ENCODE results near the gene LSM14B.
A peak's percentile ranks its signal among the peaks of the same experiment; 100 is the strongest.

The LSM14B gene

DNA sequence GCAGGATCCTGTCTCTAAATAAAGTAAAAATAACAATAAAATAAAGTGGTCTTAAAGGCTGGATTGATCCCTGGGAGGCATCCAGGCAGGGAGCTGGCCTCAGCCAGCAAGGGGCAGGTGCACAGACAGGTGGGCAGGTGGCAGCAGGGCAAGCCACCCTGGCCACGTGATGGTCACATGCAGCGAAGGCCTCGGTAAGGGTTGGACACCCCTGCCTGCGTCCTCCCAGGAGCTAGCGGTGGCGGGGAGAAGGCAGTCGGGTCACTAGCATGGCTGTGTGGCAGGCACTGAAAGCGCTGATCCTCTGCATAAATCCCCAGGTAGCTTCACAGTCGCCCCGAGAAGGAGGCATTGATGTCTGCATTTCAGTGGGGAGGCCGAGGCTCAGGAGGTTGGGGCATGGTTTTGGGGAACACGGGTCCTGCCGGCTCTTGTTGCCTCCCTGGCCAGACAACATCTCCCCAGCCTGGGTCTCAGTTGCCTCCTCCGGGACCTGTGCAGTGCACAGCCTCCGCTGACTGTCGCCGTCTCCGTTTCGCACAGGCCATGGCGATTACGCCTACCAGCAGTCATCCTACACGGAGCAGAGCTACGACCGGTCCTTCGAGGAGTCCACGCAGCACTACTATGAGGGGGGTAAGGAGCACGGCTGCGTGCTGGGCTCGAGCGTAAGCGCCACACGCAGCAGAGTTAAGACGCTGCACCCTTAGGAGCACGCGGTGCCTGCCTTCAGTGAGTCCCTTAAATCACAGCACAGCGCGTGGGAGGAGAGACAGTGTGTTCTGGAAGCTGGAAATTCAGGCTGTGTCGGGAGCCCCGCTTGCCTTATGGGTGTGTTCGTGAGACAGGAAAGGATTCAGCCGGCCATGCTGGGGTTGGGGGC lies 42.8 kb downstream of the LSM14B start:
- DNase-seq (ENCODE audit: low spot score), result no peak

DNA sequence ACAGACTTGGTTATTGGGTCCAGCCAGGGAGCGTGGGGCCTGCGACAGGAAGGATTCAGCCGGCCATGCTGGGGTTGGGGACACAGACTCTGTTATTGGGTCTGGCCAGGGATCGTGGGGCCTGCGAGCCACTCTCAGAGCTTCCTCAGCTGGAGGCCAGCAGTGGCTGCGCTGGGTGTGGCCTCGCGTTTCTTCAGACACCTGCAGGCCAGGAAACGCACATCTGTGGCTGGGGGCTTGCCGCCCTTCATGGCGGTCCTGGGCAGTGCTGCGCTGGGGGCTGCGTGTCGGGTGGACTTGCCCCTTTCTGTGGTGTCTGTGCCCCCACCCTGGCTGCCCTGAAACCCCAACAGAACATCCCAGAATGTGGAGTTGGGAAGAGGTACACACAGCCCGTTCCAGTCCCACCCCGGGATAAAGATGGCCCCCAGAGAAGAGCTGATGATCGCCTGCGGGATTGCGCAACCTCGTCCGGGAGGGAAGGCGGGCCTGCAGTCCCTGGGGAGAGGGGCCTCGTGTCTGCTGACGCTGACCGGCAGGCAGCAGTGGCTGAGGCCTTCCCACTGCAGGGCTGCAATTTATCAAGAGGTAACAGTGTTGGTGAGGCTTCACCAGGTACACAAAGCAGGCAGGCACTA lies 43.6 kb downstream of the LSM14B start:
- no peak for DNase-seq (ENCODE audit: low spot score)

DNA sequence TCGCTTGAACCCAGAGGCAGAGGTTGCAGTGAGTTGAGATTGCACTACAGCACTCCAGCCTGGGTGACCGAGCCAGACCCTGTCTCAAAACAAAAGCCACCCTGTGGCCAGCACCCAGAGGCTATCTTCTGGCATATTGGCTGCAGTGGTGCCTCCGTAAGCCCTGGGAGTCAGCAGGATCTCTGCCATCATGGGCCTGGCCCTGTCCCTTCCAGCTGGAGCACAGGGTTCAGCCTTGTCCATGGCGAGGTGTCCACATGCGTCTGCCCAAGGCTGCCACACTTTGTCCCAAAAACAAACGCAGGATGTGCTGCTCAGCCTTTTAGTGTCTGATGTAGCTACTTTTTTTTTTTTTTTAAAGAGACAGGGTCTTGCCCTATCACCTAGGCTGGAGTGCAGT lies 45.2 kb downstream of the LSM14B start:
- DNase-seq (ENCODE audit: low spot score), result no peak

DNA sequence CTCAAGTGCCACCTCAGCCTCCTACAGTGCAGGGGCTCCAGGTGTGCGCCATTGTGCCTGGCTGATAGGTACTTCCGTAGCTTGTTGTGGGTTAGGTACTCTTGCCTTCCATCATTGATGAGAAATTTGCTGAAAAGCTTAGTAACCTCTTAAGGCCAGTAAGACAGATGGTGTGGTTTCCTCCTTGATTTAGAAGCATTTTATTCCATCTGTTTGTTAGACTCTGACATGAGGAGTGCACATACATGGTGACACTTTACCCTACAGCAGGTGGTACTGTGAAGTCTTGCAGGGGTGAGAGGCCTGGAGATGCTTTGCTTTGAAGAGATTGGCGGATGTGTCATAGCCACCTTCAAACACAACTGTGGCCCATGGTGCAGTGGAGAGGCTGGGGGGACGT lies 45.8 kb downstream of the LSM14B start:
- DNase-seq (ENCODE audit: low spot score), result no peak

DNA sequence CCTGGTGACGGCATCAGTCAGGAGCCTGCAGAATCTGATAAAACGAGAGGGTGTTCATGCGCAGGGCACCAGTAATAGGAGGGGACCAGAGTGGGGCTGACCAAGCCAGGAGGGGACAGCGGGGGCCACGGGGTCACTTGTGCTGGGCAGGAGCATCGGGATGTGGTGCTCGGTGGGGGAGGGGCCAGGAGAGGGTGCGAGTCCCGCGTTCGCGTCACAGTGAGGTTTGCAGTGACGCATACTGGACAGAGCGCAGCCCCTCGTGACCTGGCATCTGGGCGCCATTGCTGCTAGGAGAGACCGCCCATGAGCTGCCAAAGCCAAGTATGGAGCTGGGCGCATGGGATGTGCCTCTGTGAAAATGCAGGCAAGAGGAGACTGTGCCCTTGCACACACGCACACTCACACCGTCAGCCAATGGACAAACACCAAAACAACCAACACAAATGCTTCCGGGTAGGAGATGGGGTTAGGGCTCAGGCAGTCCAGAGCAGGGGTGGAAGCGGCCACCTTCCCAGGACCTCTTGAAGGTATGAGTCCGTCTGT lies 46.7 kb downstream of the LSM14B start:
- no peak for DNase-seq (ENCODE audit: low spot score)

GRCh38 chr20:62170536-62170935 lies 48.3 kb downstream of the LSM14B start:
- no peak for DNase-seq (ENCODE audit: low spot score)

- no peak for DNase-seq (ENCODE audit: low spot score)
Observed at GRCh38 chr20:62171245-62171644, 49.0 kb downstream of the LSM14B start.

- no peak for DNase-seq (ENCODE audit: low spot score)
Observed at GRCh38 chr20:62172666-62173065, 50.4 kb downstream of the LSM14B start.

DNA sequence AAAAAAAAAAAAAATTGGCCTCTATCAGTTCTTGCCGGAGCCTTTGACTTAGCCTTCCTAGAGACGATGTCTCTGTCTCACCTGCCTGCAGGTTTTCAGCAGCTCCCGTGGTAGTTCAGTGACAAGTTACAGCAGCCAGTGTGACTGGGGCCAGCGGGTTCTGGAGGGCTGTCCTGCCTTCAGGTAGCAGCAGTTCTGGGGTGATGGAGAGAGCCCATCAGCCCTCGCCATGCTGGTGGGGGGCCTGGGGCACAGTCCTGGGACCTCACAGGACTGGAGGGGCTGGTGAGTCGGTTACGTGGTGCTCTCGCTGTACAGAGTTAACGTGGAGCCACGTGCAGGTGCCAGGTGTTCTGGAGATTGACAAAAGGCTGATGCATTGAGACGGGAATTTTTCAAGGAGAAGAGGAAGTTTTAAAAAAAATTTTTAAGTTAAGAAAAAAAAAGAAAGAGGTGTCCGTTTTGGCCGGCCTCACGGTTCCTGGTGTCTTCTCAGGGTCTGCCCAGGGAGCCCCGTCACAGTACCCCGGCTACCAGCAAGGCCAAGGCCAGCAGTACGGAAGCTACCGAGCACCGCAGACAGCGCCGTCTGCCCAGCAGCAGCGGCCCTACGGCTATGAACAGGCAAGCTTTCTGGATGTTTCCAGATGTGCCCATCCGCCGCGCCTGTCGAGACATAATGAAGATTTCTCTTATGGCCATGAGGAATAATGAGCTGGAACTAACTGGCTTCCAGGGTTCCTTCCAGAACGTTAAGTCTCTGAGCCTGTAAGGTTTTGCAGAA lies 51.9 kb downstream of the LSM14B start:
- DNase-seq (ENCODE audit: low spot score), result no peak

DNA sequence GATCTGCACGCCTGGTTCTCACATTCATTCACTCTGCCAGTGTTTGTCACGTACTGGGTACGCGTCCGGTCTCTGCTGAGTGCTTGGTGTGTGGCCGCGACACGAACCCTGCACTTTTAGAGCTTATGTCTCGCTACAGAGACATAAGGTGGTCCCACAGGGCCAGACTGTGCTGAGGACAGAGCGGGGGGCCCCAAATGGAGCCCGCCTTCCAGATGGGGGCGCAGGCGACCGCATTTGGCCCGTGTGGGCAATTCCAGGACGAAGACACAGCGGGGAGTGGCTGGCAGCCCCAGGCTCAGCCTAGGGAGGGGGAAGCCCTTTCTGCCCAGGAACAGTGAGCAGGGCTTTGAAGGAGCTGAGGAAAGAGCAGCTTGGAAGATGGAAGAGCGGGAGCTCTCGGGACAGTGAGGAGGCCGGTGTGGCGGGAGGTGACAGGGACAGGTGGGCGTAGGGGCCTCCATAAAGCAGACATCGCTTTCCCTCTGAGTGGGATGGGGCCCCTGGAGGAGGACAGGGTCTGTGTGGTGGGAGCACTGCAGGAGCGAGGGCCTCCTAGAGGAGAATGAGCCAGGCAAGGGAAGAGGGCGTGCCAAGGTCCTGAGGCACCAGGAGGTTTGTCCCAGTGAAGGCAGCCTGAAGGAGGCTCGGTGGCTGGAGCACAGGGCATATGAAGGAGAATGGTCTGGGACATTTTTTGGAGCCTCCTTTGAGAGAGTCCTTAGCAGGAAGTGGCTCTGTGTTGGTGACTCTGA lies 52.8 kb downstream of the LSM14B start:
- no peak for DNase-seq (ENCODE audit: low spot score)

DNA sequence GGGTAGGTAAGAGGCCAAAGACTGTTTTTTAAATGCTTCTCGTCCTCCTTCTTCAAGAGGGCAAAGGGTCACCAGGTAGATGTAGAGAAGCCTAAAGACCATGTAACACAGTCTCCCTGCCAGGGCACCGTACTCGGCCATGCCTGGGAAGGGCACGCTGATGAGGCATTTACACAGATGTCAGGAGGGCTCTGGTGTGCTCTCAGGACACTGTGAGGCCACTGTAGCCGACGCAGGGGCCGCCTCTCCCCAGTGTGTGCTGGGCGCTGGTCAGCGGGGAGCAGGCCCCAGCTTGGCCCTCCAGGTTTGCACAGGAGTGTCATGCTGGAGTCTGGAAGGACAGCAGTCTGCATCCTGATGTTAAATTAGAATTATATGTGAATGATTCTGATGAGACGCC lies 53.4 kb downstream of the LSM14B start:
- no peak for DNase-seq (ENCODE audit: low spot score)

GRCh38 chr20:62176866-62177265 lies 54.6 kb downstream of the LSM14B start:
- DNase-seq (ENCODE audit: low spot score), result no peak

GRCh38 chr20:62177307-62177706 lies 55.0 kb downstream of the LSM14B start:
- no peak for DNase-seq (ENCODE audit: low spot score)

DNA sequence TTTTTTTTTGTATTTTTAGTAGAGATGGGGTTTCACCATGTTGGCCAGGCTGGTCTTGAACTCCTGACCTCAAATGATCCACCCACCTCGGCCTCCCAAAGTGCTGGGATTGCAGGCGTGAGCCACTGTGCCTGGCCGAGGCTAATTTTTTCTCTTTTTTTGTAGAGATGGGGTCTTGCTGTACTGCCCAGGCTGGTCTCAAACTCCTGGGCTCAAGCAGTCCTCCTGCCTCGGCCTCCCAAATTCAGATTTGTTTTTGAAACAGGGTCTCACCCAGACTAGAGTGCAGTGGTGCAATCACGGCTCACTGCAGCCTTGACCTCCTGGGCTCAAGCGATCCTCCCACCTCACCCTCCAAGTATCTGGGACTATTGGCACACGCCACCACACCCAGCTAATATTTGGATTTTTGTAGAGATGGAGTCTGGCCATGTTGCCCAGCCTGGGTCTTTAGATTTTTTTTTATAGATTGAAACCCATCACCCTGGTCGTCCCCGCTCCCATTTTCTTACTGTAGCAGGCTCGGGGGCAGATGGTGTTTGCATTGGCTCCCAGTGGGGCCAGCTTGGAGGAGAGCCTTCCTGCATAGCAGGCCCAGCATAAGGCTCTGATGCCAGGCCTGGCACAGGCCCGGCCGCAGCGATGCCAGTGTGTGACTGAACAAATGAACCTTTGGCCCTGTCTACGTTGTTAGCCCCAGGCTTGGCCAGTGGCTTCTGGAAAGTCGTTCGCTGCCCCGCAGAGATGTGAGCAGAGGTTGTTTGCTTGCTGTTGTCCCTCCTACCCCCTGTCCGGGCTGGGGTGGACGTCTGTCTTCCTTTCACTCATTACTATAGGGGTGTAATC lies 56.3 kb downstream of the LSM14B start:
- no peak for DNase-seq (ENCODE audit: low spot score)

DNA sequence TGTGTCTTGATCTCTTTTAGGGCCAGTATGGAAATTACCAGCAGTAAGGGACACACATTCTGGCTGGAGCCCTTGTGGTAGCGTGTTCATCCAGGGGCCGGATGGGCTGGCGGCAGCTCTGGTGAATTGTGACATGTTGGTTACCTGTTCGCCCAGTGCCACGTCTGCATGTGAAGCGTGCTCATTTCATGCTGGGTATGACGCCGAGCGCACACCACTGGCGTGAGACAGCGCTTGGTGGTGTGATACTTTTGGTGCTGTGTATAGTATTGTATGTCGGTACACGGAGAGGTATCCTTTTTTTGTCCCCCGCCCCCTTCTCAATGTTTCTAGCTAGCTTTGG lies 56.9 kb downstream of the LSM14B start:
- no peak for DNase-seq (ENCODE audit: low spot score)

DNA sequence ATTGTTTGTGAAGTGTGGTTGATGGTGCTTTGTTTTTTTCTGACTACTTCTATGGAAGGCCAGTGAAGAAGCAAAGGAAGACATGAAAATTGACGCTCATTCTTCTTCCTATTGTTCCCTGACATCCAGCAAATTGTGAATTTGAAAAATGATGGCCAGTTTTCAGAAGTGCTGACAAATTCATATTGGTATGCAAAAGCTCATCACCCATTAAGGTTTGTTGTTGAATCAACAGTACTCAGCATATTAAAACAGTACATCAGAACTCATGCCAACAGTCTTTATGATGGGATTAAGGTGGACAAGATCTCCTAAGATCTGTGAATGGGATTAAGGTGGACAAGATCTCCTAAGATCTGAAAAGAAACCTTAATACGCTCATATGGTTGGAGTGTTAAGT lies 59.5 kb downstream of the LSM14B start:
- DNase-seq (ENCODE audit: low spot score), result no peak

DNA sequence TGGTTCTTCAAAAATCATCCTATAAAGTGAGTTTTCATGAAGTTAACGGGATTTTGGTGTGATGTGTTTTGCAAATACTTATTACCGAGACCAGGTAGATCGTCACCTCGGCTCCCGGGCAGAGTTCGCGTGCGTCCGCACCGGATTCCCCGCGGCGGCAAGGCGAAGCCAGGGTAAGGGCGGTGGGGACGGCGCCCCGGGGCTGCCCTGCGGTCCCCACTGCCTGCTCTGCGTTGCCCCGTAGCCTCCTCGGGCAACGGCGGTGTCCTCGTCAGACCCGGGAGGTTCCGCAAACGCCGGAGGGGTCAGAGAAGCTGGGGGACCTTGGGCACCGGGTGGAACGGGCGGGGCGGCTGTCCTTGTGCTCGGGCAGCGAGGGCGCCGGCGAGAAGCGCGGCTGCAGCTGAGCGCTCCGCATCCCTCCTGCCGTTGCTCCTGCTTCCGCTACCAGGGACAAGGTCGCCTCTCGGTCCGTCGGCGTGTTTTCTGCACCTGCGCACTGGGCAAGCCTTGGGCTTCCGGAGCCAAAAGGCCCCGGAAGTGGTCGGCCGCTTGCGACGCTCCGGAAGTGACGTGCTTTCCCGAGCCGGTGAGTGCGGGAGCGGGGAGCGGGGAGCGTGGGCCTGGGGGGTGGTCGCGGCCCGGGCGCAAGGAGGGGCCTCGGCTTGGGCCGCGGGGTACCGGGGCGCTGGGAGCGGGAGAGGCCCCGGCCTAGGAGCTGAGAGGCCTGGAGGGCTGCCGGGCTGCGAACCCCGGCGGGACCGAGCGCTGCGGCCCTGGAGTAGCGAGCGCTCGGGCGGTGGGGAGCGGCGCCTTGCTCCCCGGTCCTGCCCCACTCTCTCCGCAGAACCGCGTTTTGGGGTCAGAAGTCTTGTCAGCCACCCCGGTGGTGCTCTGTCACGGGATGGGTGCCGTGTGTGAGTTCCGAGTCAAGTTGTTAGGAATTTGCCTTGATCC lies 60.5 kb downstream of the LSM14B start, which contains the start of gene MTG2:
MTG2 (plus strand) TSS at position 560 of the 957 bp plus-strand sequence. CDS start 10,393 bp downstream, outside the sequence.
- peak; percentile 100 for DNase-seq (ENCODE audit: low spot score)

- no peak for DNase-seq (ENCODE audit: low spot score)
Observed at GRCh38 chr20:62183426-62184142, 61.3 kb downstream of the LSM14B start.

Data from iPS-NIHi11 (cell line).